GM23338 (cell line): ENCODE results near the gene DNASE2. TPM values are rescaled to one million over a fixed set of nuclear protein-coding genes. Genes with fewer than 3 reads are reported as not detected.
"Not testable (repeated sequence)": the region's sequence is repeated elsewhere in the genome, so short reads cannot be mapped to it uniquely, and the experiment has no call there.

Experiments
- ATAC-seq: fragments of 200-7000 bp; cut with Tn5 transposase; 3 replicates; pipeline ENCODE4 v1.9.1; 2020
- DNase-seq: peaks from one replicate; pipeline ENCODE4 v3.0.0-alpha.2; 2015; ENCODE audit warnings: low spot score
- H2AFZ ChIP-seq: fragments of 200-600 bp; sonication (generic); 2 replicates; pipeline ENCODE4 v1.8.0; 2016; ENCODE audit warnings: antibody characterized with exemption, mild to moderate bottlenecking, moderate library complexity
- H3F3A ChIP-seq: fragments of 200-600 bp; sonication (generic); replicated peaks from 2 replicates; pipeline ENCODE4 v1.8.0; 2017; ENCODE audit warnings: antibody characterized with exemption, mixed run types, low read depth
- H3K27ac ChIP-seq: fragments of 200-600 bp; sonication (generic); 2 replicates; pipeline ENCODE4 v1.6.1; 2016; ENCODE audit warnings: low read depth
- H3K27me3 ChIP-seq: fragments of 200-600 bp; sonication (generic); 2 replicates; pipeline ENCODE4 v1.8.0; 2016; ENCODE audit warnings: mild to moderate bottlenecking, mixed run types, moderate library complexity; ENCODE audit not compliant: insufficient read depth
- H3K36me3 ChIP-seq: fragments of 200-600 bp; sonication (generic); 2 replicates; pipeline ENCODE4 v1.8.0; 2016; ENCODE audit warnings: mild to moderate bottlenecking; ENCODE audit not compliant: insufficient read depth
- H3K4me1 ChIP-seq: fragments of 200-600 bp; sonication (generic); 2 replicates; pipeline ENCODE4 v1.8.0; 2016; ENCODE audit warnings: mild to moderate bottlenecking, moderate library complexity; ENCODE audit not compliant: insufficient read depth
- H3K4me2 ChIP-seq: fragments of 200-600 bp; sonication (generic); 2 replicates; pipeline ENCODE4 v1.7.1; 2017; ENCODE audit warnings: mixed run types
- H3K4me3 ChIP-seq: fragments of 200-600 bp; sonication (generic); 2 replicates; pipeline ENCODE4 v1.6.1; 2016; ENCODE audit warnings: mixed run types
- H3K79me2 ChIP-seq: fragments of 200-600 bp; sonication (generic); replicated peaks from 2 replicates; pipeline ENCODE4 v1.8.0; 2017; ENCODE audit warnings: mild to moderate bottlenecking; ENCODE audit not compliant: insufficient read depth
- H3K9me2 ChIP-seq: fragments of 200-600 bp; sonication (generic); 2 replicates; pipeline ENCODE4 v1.8.0; 2017; ENCODE audit not compliant: insufficient read depth
- H4K20me1 ChIP-seq: fragments of 200-600 bp; sonication (generic); replicated peaks from 2 replicates; pipeline ENCODE4 v1.8.0; 2017; ENCODE audit warnings: mild to moderate bottlenecking; ENCODE audit not compliant: insufficient read depth
- H3K27ac Mint-ChIP-seq: 2 replicates; pipeline ENCODE4 v1.8.0; 2020; ENCODE audit warnings: inconsistent platforms, mild to moderate bottlenecking, moderate library complexity, mixed read lengths
- H3K27me3 Mint-ChIP-seq: 3 replicates; pipeline ENCODE4 v1.8.0; 2022; ENCODE audit warnings: low read depth, mild to moderate bottlenecking, moderate library complexity, mixed read lengths, inconsistent platforms; ENCODE audit not compliant: insufficient read depth, poor library complexity
- H3K36me3 Mint-ChIP-seq: 3 replicates; pipeline ENCODE4 v1.8.0; 2021; ENCODE audit warnings: low read depth, mild to moderate bottlenecking, inconsistent platforms, moderate library complexity, mixed read lengths
- H3K4me1 Mint-ChIP-seq: 3 replicates; pipeline ENCODE4 v1.8.0; 2020; ENCODE audit warnings: mild to moderate bottlenecking, inconsistent platforms, mixed read lengths
- H3K4me3 Mint-ChIP-seq: 3 replicates; pipeline ENCODE4 v1.8.0; 2021; ENCODE audit warnings: moderate library complexity, mild to moderate bottlenecking, inconsistent platforms, mixed read lengths
- H3K9me3 Mint-ChIP-seq: 3 replicates; pipeline ENCODE4 v1.8.0; 2020; ENCODE audit warnings: moderate library complexity, mild to moderate bottlenecking, inconsistent platforms, mixed read lengths
- CREB1 ChIP-seq: fragments of 250-450 bp; sonication (Bioruptor Pico); IDR thresholded peaks from 2 replicates; pipeline ENCODE4 v1.5.0; 2020; ENCODE audit warnings: low read depth, mild to moderate bottlenecking, moderate library complexity
- CTCF ChIP-seq, 2 experiments: fragments of 200-600 bp in 1 of 2; sonication (generic) in 1 of 2; conservative IDR thresholded peaks; 2 replicates each; pipeline versions ENCODE4 v1.5.1 to v1.6.1; 2016 to 2017; ENCODE audit warnings: antibody characterized with exemption in 2 of 2, low read depth in 2 of 2, mild to moderate bottlenecking in 2 of 2, moderate library complexity in 1 of 2
- ETS1 ChIP-seq: IDR thresholded peaks from 2 replicates; pipeline ENCODE4 v1.6.1; 2016; ENCODE audit warnings: antibody characterized with exemption
- JUNB ChIP-seq: IDR thresholded peaks from one replicate; pipeline ENCODE4 v1.6.1; 2016; ENCODE audit warnings: antibody characterized with exemption; ENCODE audit not compliant: unreplicated experiment
- NANOG ChIP-seq: IDR thresholded peaks from 2 replicates; pipeline ENCODE4 v1.6.1; 2016; ENCODE audit warnings: antibody characterized with exemption, borderline replicate concordance
- POLR2AphosphoS5 ChIP-seq: IDR thresholded peaks from 2 replicates; pipeline ENCODE4 v1.6.1; 2016; ENCODE audit warnings: antibody characterized with exemption, low read depth
- STAT1 ChIP-seq: IDR thresholded peaks from one replicate; pipeline ENCODE4 v1.6.1; 2016; ENCODE audit warnings: antibody characterized with exemption; ENCODE audit not compliant: unreplicated experiment
- ZNF331 ChIP-seq: fragments of 250-450 bp; sonication (Bioruptor Pico); IDR thresholded peaks from 2 replicates; pipeline ENCODE4 v1.5.0; 2020; ENCODE audit warnings: low read depth, mild to moderate bottlenecking, moderate library complexity
- polyA plus RNA-seq: library from polyadenylated mRNA; unstranded; fragments of >200 nt; fragmentation: Nextera tagmentation; extraction: Ambion mirVana; gene quantifications from 2 replicates; pipeline ENCODE4 v1.2.1, GENCODE V29; 2016
- total RNA-seq: library from RNA; depleted of rRNA; stranded (reverse); fragments of >200 nt; shearing (Covaris generic); gene quantifications from 2 replicates; pipeline ENCODE4 v1.2.3, GENCODE V29; 2014

The DNASE2 gene
- total and polyA plus RNA-seq, 2 experiments from 2014 or later, result 17.4 to 35.0 TPM

GRCh38 chr19:12856653-12857052 is 24.6 kb downstream of the DNASE2 start:
- ATAC-seq, result no peak
- Histone ChIP-seq H3F3A (0 out of 2 replicates have a peak, but pooled peaks cover 3% of the 10 kb centered on the region), H4K20me1 (no peaks in the 10 kb centered on the region; the same call in 1 of the 2 replicates), H3K4me3 (no peak overlapping the region), H3K36me3 (no peaks in the 10 kb centered on the region), H3K4me1 (no peaks in the 10 kb centered on the region), H3K79me2 (no peaks in the 10 kb centered on the region), H2AFZ (no peak overlapping the region), H3K27ac (no peak overlapping the region), H3K27me3 (no peaks in the 10 kb centered on the region), H3K9me2 (no peaks in the 10 kb centered on the region), H3K4me2 (no peak overlapping the region)
- H3K4me1 Mint-ChIP-seq, result no peaks in the 10 kb centered on the region
- DNase-seq, result no peak
- no peak overlapping the region for H3K27ac Mint-ChIP-seq
- no peaks in the 10 kb centered on the region; the same call in 1 of the 3 replicates for H3K9me3 Mint-ChIP-seq
- no peak overlapping the region for H3K4me3 Mint-ChIP-seq
- peaks cover 4% of the 10 kb centered on the region for H3K27me3 Mint-ChIP-seq
- peaks cover 47% of the 10 kb centered on the region for H3K36me3 Mint-ChIP-seq
- TF ChIP-seq CREB1 (no peak), NANOG (no peak), STAT1 (no peak), ZNF331 (CRISPR knock-in tag) (no peak), CTCF (conservative IDR thresholded peaks at IDR 0.05; ENCODE audit: low read depth in 2 of 2) (no peak), ETS1 (no peak), POLR2AphosphoS5 (no peak)

- TF ChIP-seq CREB1 (0 out of 2 replicates have a peak, but pooled peaks have one; percentile 36), STAT1 (no peak), CTCF (conservative IDR thresholded peaks at IDR 0.05; ENCODE audit: low read depth in 2 of 2) (peak; percentile 89 to 99), JUNB (no peak), POLR2AphosphoS5 (peak; percentile 29; the same call in 1 of the 2 replicates)
- H2AFZ ChIP-seq, result peak overlapping the region; percentile 96; the same call in 1 of the 2 replicates
Observed at GRCh38 chr19:12847159-12848139, 33.8 kb downstream of the DNASE2 start.

GRCh38 chr19:12846613-12847012 is 34.6 kb downstream of the DNASE2 start:
- not testable (repeated sequence) for H3K4me1 Mint-ChIP-seq, H3K27me3 ChIP-seq, H3K36me3 ChIP-seq, H3K9me2 ChIP-seq, H3K27ac ChIP-seq, H2AFZ ChIP-seq, H3K4me1 ChIP-seq, H3K9me3 Mint-ChIP-seq, H3K4me3 ChIP-seq, H3K27ac Mint-ChIP-seq, DNase-seq, H3K4me2 ChIP-seq, H3K4me3 Mint-ChIP-seq, H4K20me1 ChIP-seq, ATAC-seq, H3K79me2 ChIP-seq
- Mint-ChIP-seq H3K36me3 (peaks cover 18% of the 10 kb centered on the region), H3K27me3 (peaks cover 10% of the 10 kb centered on the region)
- H3F3A ChIP-seq, result peaks cover 22% of the 10 kb centered on the region

More at GRCh38 chr19:12847159-12848139, 33.8 kb downstream of the DNASE2 start:
- Histone ChIP-seq H3K9me2 (no peaks in the 10 kb centered on the region), H3K4me1 (0 out of 2 replicates have a peak, but pooled peaks cover 4% of the 10 kb centered on the region), H3K4me2 (peak overlapping the region; percentile 84), H3K4me3 (peak overlapping the region; percentile 57), H4K20me1 (peaks cover 4% of the 10 kb centered on the region; the same call in 1 of the 2 replicates), H3K36me3 (no peaks in the 10 kb centered on the region), H3K27me3 (no peaks in the 10 kb centered on the region), H3F3A (peaks cover 17% of the 10 kb centered on the region), H3K27ac (no peak overlapping the region), H3K79me2 (no peaks in the 10 kb centered on the region; the same call in 1 of the 2 replicates)
- H3K27ac Mint-ChIP-seq, result no peak overlapping the region
- H3K4me1 Mint-ChIP-seq, result peaks cover 6% of the 10 kb centered on the region; the same call in 2 of the 3 replicates
- DNase-seq, result peak; percentile 93
- no peaks in the 10 kb centered on the region for H3K9me3 Mint-ChIP-seq
- H3K27me3 Mint-ChIP-seq, result peaks cover 6% of the 10 kb centered on the region
- peak; percentile 99 for ATAC-seq
- peak overlapping the region; percentile 45; the same call in 2 of the 3 replicates for H3K4me3 Mint-ChIP-seq
- H3K36me3 Mint-ChIP-seq, result peaks cover 14% of the 10 kb centered on the region
